ENCODE measurements around the gene SUPT20HL1.
"Not testable (repeated sequence)": the region's sequence is repeated elsewhere in the genome, so short reads cannot be mapped to it uniquely, and the experiment has no call there.

- not testable (repeated sequence) for TF ChIP-seq CTCF (conservative IDR thresholded peaks at IDR 0.05); EZH2 (IDR thresholded peaks at IDR 0.05; ENCODE audit: low read depth)
Observed at GRCh38 chrX:24310916-24311315, 49.5 kb upstream of the SUPT20HL1 start.

Data from PC-9 (cell line).